HUES64 (cell line): Measurements from ENCODE around the gene MAP2K2.

Experiments
- H3K27ac ChIP-seq: 2 replicates; pipeline ENCODE4 v1.7.0; 2013; ENCODE audit warnings: low read depth, low read length, inconsistent platforms
- H3K27me3 ChIP-seq: 2 replicates; pipeline ENCODE4 v1.6.1; 2013; ENCODE audit warnings: mild to moderate bottlenecking, low read length; ENCODE audit not compliant: insufficient read depth
- H3K36me3 ChIP-seq: 2 replicates; pipeline ENCODE4 v1.6.1; 2013; ENCODE audit warnings: mild to moderate bottlenecking, low read length; ENCODE audit not compliant: insufficient read depth
- H3K4me1 ChIP-seq: 2 replicates; pipeline ENCODE4 v1.6.1; 2013; ENCODE audit warnings: mild to moderate bottlenecking, low read length, moderate library complexity; ENCODE audit not compliant: insufficient read depth
- H3K4me3 ChIP-seq: 2 replicates; pipeline ENCODE4 v1.5.1; 2013; ENCODE audit warnings: mild to moderate bottlenecking, low read length, moderate library complexity
- H3K9ac ChIP-seq: 2 replicates; pipeline ENCODE4 v1.6.1; 2013; ENCODE audit warnings: mild to moderate bottlenecking, low read depth, low read length
- H3K9me3 ChIP-seq: 2 replicates; pipeline ENCODE4 v1.6.1; 2013; ENCODE audit warnings: low read depth, low read length; ENCODE audit not compliant: insufficient read depth
- WGBS: fragments of 150-250, 120-280 bp; methylation state at CpG from one replicate; pipeline ENCODE4 v1.1.7; 2013; ENCODE audit warnings: missing lambda C conversion rate; 5-methylcytosine and 5-hydroxymethylcytosine counted together

MAP2K2 gene

GRCh38 chr19:4112367-4112766 is 11.6 kb downstream of the MAP2K2 start:
- Histone ChIP-seq H3K36me3 (peaks cover 91% of the 10 kb centered on the region), H3K4me1 (no peaks in the 10 kb centered on the region), H3K27me3 (no peaks in the 10 kb centered on the region), H3K4me3 (no peak overlapping the region), H3K27ac (no peak overlapping the region), H3K9ac (no peak overlapping the region), H3K9me3 (no peaks in the 10 kb centered on the region)
- WGBS, result 96% methylated on average over 17 of the region's 17 CpGs

- no peak overlapping the region for H3K4me3 ChIP-seq
- no peaks in the 10 kb centered on the region for H3K4me1 ChIP-seq
- H3K27ac ChIP-seq, result no peak overlapping the region
- WGBS, result 94% methylated on average over 6 of the region's 6 CpGs
- H3K9me3 ChIP-seq, result no peaks in the 10 kb centered on the region
- H3K9ac ChIP-seq, result no peak overlapping the region
- H3K27me3 ChIP-seq, result no peaks in the 10 kb centered on the region
- H3K36me3 ChIP-seq, result peaks cover 88% of the 10 kb centered on the region
Observed at GRCh38 chr19:4109626-4109945, 14.3 kb downstream of the MAP2K2 start.

DNA sequence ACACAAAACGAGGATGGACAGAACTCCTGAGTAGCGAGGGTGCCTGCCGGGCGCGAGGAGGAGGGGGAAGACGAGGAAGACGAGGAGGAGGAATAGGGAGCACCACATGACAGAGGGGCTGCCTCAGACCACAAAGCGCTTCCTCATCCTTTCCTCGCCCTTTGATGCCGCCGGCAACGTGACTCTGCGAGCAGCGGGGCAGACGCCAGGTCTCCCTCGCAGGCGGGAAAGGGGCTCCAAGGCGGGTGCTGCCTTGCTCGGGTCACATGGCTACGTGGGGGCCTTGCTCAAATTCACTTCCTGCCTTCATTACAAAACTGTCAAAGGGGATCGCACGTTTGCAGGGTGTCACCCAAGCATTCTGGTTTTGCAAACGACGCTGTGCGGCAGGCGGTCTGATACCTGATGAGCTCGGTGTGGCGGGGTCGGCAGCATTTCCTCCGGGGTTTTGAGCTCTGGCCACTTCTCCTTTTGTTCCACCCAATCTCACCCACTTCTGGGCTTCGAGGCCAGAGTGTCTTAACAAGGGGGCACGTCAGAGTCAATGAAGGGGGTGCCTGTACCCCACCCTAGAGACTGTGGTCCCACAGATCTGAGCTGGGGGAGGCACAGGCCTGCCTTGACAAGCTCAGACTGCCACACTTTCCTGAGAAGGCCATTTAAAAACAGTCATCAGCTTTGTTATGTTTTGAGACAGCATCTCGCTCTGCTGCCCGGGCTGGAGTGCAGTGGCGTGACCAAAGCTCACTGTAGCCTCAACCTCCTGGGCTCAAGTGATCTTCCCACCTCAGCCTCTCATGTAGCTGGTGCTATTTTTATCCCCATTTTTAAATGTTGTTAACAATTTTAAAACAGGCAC is 14.9 kb downstream of the MAP2K2 start:
- no peak overlapping the region for H3K27ac ChIP-seq
- peaks cover 85% of the 10 kb centered on the region for H3K36me3 ChIP-seq
- no peak overlapping the region for H3K9ac ChIP-seq
- no peak overlapping the region for H3K4me3 ChIP-seq
- H3K27me3 ChIP-seq, result no peaks in the 10 kb centered on the region
- H3K9me3 ChIP-seq, result no peaks in the 10 kb centered on the region
- 96% methylated on average over 35 of the region's 35 CpGs for WGBS
- no peaks in the 10 kb centered on the region for H3K4me1 ChIP-seq

GRCh38 chr19:4103080-4103433 is 20.9 kb downstream of the MAP2K2 start:
- Histone ChIP-seq H3K36me3 (peaks cover 82% of the 10 kb centered on the region), H3K9me3 (no peaks in the 10 kb centered on the region), H3K27ac (no peak overlapping the region), H3K4me1 (no peaks in the 10 kb centered on the region), H3K4me3 (no peak overlapping the region), H3K27me3 (no peaks in the 10 kb centered on the region), H3K9ac (no peak overlapping the region)
- WGBS, result 93% methylated on average over 9 of the region's 9 CpGs

GRCh38 chr19:4102339-4103079 is 21.4 kb downstream of the MAP2K2 start:
- H3K36me3 ChIP-seq, result peaks cover 82% of the 10 kb centered on the region
- no peaks in the 10 kb centered on the region for H3K4me1 ChIP-seq
- no peak overlapping the region for H3K9ac ChIP-seq
- 94% methylated on average over 53 of the region's 53 CpGs for WGBS
- no peak overlapping the region for H3K4me3 ChIP-seq
- no peaks in the 10 kb centered on the region for H3K9me3 ChIP-seq
- H3K27me3 ChIP-seq, result no peaks in the 10 kb centered on the region
- H3K27ac ChIP-seq, result no peak overlapping the region

DNA sequence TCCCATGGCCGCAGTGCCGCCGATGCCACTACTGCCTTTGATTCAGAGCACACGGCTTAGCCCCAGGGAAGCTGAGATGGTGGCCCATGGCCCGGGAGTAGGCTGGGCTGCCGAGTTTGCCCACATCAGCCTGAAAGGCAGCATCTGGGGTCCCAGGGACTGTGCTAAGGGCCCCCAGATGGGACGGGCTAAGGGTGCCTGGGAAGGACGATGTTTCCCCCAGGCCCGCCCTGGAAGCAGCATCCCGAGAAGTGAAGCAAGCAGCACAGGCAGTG is 22.5 kb downstream of the MAP2K2 start:
- Histone ChIP-seq H3K9ac (no peak overlapping the region), H3K4me3 (no peak overlapping the region), H3K4me1 (no peaks in the 10 kb centered on the region), H3K27me3 (no peaks in the 10 kb centered on the region), H3K9me3 (no peaks in the 10 kb centered on the region), H3K27ac (no peak overlapping the region), H3K36me3 (peaks cover 84% of the 10 kb centered on the region)
- 92% methylated on average over 10 of the region's 10 CpGs for WGBS

GRCh38 chr19:4100647-4101495 is 23.1 kb downstream of the MAP2K2 start:
- no peak overlapping the region for H3K9ac ChIP-seq
- no peak overlapping the region for H3K27ac ChIP-seq
- no peaks in the 10 kb centered on the region for H3K4me1 ChIP-seq
- no peaks in the 10 kb centered on the region for H3K27me3 ChIP-seq
- no peaks in the 10 kb centered on the region for H3K9me3 ChIP-seq
- WGBS, result 94% methylated on average over 38 of the region's 38 CpGs
- no peak overlapping the region for H3K4me3 ChIP-seq
- H3K36me3 ChIP-seq, result peaks cover 83% of the 10 kb centered on the region

DNA sequence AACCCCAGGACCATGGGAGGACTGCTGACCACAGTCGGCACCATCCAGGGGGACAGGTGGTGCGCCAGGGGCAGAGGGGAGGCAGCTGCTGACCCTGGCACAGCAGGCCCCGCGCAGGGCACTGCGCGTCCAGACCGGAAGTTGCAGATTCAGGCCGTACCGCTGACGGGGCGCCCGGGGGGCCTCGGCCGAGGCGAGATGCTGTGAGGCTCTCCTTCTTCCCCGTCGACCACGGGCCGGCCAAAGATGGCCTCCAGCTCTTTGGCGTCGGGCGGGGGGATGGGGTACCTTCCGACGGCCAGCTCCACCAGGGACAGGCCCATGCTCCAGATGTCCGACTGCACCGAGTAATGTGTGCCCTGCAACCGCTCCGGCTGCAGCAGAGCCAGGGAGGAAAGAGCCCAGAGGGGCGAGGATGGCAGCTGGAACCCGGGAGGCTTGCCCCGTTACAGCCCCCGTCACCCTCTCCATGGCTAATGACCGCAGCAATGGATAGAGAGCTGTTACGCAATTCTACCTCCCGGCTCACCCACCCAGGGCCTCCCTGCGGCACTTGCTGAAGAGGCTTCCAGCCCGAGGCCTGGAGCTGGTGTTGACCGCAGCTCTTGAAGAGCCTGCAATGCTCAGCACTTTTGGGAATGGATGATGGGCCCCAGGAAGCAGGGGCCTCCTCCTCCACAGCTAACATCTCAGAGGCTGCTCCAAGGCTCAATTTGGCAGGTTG is 24.7 kb downstream of the MAP2K2 start:
- peaks cover 81% of the 10 kb centered on the region for H3K36me3 ChIP-seq
- H3K4me3 ChIP-seq, result no peak overlapping the region
- H3K27me3 ChIP-seq, result no peaks in the 10 kb centered on the region
- H3K4me1 ChIP-seq, result no peaks in the 10 kb centered on the region
- H3K9ac ChIP-seq, result no peak overlapping the region
- no peaks in the 10 kb centered on the region for H3K9me3 ChIP-seq
- WGBS, result 96% methylated on average over 38 of the region's 38 CpGs
- H3K27ac ChIP-seq, result no peak overlapping the region

DNA sequence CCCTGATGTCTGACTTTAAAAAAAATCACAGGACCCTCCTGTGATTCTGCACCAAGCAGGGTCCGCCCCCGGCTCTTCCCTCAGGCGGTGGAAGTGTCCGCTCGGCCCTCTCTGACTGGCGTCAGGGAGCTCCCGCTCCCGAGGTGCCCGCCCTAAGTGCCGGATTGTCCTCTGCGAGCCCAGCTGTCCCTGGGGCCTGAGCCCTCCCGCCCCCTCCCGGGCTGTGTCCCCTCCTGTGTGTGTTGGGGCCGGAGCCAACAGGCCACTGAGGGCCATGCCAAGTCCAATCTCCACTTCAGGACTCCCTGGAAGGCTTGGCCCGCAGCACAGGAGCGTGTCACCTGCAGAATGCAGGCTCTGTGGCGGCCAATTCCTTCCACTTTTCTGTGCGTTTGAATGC is 25.4 kb downstream of the MAP2K2 start:
- H3K4me1 ChIP-seq, result no peaks in the 10 kb centered on the region
- peaks cover 84% of the 10 kb centered on the region for H3K36me3 ChIP-seq
- H3K27ac ChIP-seq, result no peak overlapping the region
- 92% methylated on average over 18 of the region's 18 CpGs for WGBS
- no peak overlapping the region for H3K4me3 ChIP-seq
- H3K27me3 ChIP-seq, result no peaks in the 10 kb centered on the region
- no peaks in the 10 kb centered on the region for H3K9me3 ChIP-seq
- H3K9ac ChIP-seq, result no peak overlapping the region

GRCh38 chr19:4097501-4097900 is 26.4 kb downstream of the MAP2K2 start:
- Histone ChIP-seq H3K9ac (no peak overlapping the region), H3K36me3 (peaks cover 82% of the 10 kb centered on the region), H3K27ac (no peak overlapping the region)

More at GRCh38 chr19:4097501-4097900, 26.4 kb downstream of the MAP2K2 start:
- Histone ChIP-seq H3K9me3 (no peaks in the 10 kb centered on the region), H3K4me3 (no peak overlapping the region), H3K4me1 (no peaks in the 10 kb centered on the region), H3K27me3 (no peaks in the 10 kb centered on the region)
- 96% methylated on average over 11 of the region's 11 CpGs for WGBS
